AG09309 (cell line): ENCODE results near the gene COL17A1.
A peak's percentile ranks its signal among the peaks of the same experiment; 100 is the strongest.

ENCODE experiments used
- DNase-seq: peaks from one replicate; pipeline ENCODE4 v3.0.0-alpha.2; 2010; ENCODE audit warnings: low read depth
- H3K4me3 ChIP-seq: 2 replicates; pipeline ENCODE4 v1.5.1; 2011; ENCODE audit warnings: mild to moderate bottlenecking, low read depth, low read length, moderate library complexity; ENCODE audit not compliant: control insufficient read depth
- CTCF ChIP-seq: IDR thresholded peaks from 2 replicates; pipeline ENCODE4 v1.5.1; 2011; ENCODE audit warnings: mild to moderate bottlenecking, low read depth, low read length, inconsistent platforms; ENCODE audit not compliant: insufficient read depth, control insufficient read depth; ENCODE audit errors: missing control alignments

The COL17A1 gene

GRCh38 chr10:104088239-104088638 is 2.6 kb upstream of the COL17A1 start:
- no peak for DNase-seq
- H3K4me3 ChIP-seq = no peak overlapping the region
- no peak for TF ChIP-seq CTCF

- H3K4me3 ChIP-seq = no peak overlapping the region
- TF ChIP-seq CTCF = no peak
Observed at GRCh38 chr10:104084482-104085142, 1.1 kb downstream of the COL17A1 start.

GRCh38 chr10:104081998-104082397 is 3.7 kb downstream of the COL17A1 start:
- no peak for DNase-seq
- no peak for TF ChIP-seq CTCF
- H3K4me3 ChIP-seq = no peak overlapping the region

More at GRCh38 chr10:104084482-104085142, 1.1 kb downstream of the COL17A1 start:
- DNase-seq = no peak

GRCh38 chr10:104080762-104081161 is 4.9 kb downstream of the COL17A1 start:
- peak; percentile 42 for TF ChIP-seq CTCF
- DNase-seq = no peak
- no peak overlapping the region for H3K4me3 ChIP-seq

- no peak overlapping the region for H3K4me3 ChIP-seq
- TF ChIP-seq CTCF = no peak
- no peak for DNase-seq
Observed at GRCh38 chr10:104077663-104078151, 8.0 kb downstream of the COL17A1 start.

GRCh38 chr10:104077247-104077646 is 8.4 kb downstream of the COL17A1 start:
- no peak for TF ChIP-seq CTCF
- DNase-seq = no peak
- H3K4me3 ChIP-seq = no peak overlapping the region
